HL-60/S4 (cell line): ENCODE results near the gene SAMD10.
"Not testable (repeated sequence)": the region's sequence is repeated elsewhere in the genome, so short reads cannot be mapped to it uniquely, and the experiment has no call there.

Experiments used
- in situ Hi-C: fragments of 300-500 bp; cut with MboI; formaldehyde crosslinking; loops from 2 replicates; pipeline ENCODE4 v1.14.3; 2022; ENCODE audit warnings: low sequenced_read_pairs

Gene SAMD10

DNA sequence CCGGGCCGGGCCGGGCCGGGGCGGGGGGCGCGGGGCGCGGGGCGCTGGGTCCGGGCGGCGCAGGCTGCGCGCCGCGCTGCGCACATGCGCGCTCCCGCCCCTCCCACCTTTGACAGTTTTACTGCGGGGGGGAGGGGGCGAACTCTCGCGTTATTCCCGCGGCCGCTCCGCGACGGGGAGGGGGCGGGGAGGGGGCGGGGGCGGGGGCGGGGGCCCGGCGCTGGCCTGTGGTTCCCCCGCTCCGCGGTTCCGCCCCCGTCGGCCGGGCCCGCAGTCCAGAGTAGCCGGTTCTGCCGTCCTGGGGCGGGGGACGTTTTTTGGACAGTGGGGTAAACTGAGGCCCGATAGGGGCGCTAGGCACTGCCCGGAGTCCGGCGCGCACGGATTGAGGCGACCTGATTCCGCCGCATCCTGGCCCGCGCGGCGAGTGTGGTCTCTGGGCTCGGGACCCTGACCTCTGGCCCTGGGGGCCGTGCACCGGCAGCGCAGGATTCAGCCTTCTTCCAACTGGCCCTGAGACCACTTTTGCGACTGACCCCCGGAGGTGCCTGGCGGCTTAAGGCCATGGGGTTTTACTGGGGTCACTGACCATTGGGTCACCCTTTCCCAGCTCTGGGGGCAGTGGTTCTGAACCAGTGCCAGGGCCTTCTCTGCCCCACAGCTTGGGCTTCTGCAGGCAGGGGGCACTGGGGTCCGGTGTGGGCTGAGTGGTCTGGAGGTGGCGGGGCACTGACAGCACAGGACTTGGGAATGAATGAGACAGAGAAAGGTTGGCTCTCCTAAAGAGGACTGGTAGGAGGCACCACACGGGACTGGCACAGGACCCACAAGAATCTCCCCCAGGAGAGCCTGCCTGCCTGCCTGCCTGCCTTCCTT, 9.4 kb downstream of the SAMD10 start, which contains the start of gene ZNF512B:
TSS of gene ZNF512B (minus strand) at position 93 of the 876 bp plus-strand sequence. CDS start 1,980 bp downstream, outside the sequence.
- in situ Hi-C loops = no loop called here

DNA sequence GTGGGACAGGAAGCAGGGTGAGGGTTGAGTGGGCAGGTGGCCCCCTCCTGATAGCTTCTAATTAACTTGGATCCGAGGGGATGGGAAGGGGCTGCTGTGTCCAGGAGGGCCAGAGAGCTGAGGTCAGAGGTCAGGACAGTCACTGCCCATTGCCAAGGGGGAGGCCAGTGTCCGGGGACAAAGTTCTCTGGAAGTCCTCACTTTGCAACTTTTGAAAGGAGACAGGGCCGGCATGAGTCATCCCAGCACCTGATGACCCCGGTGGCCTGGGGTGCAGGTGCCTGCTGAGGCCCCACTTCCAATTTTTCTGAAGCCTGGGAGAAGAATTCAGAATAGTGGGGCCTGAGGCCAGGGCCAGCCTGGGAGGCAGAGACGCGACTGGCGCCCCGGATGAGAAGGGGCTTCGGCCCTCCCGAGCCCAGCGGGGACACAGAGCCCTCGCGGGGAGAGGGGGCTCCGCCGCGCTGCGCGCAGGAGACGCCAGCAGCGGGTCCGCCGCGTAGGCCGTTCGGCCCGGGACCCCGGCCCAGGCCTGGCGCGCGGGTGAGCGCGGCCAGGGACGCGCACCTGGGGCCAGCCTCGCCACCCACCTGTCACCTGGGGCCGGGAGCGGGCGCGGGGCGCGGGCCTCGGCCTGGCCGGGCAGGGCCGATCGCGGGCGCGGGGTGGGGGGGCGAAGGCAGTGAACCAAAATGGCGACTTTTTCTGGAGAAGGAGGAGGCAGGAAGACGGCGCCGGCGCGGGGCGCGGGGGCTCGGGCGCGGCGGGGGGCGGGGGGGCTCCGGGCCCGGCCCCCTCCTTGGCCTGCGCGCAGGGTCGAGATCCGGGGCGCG, 10.3 kb downstream of the SAMD10 start:
- in situ Hi-C loops = no loop called here

DNA sequence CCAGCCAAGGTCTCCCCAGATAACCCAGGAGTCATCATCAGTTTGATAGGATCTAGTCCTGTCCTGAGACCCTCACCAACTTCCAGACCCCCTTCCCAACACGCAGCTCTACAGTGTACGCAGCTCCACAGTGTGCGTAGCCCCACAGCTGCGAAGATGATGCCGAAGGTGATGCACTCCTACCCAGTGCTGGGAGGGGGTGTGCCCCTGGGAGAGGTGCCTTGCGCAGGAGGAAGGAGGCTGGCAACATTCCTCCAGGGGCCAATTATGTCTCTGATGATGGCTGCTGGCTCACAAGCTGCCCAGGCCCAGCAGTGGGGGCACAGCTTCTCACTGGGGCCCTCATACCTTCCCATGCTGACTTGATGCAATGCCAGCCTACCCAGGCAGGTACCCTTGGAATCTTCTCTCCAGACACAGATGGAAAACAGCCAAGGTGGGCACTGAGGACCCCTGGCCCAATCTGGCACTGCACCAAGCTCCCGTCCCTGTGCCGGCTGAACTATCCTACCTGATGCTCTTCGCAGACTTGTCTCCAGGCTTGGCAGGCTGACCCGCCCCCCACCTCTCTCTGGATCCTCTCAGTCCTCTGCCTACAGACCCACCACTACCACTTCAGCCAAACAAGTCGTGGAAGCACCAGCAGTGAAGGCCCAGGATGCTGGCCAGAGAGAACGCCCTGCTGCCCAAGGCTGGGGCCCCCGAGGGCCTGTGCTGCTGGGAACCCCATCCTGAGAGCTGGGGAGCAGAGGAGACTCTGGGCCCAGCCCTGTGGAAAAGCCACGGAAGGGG, 11.1 kb downstream of the SAMD10 start:
- in situ Hi-C loops = no loop called here

DNA sequence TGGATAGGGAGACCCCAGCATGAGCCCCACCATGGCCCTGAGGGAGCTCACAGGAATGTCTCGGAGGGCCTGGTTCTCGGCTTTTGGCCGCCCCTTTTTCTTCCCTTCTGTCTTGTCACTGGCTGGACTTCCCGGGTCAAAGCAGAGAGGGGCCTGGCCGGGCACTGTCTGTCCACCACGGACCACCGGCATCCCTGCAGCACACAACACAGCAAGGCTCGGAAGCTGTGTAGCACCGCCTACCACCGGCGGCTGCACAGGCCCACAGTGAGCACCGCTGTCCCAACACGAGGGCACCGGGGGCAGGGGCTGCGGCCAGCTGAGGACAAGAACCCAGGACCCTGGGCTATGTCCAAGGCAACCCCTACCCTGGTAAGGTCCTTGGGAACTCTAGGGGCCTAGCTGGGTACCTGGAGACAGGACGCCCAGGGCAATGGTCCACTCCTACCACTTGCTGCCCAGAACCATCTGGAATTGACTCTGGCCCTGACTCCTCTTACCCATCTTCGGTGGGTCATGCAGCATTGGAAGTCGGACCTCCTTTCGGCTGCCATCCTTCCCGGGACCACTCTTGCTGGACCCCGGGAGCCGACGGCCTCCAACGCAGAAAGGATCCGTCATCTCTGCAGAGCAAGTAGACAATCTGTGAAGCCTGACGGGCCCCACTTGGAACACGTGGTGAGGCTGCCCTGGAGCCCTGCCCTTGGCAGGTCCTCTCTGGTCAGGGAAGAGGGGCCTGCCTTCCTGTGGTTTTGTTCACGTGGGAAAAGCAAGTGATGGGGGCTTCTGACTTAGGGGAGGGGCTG, 11.9 kb downstream of the SAMD10 start:
- in situ Hi-C loops = no loop called here

DNA sequence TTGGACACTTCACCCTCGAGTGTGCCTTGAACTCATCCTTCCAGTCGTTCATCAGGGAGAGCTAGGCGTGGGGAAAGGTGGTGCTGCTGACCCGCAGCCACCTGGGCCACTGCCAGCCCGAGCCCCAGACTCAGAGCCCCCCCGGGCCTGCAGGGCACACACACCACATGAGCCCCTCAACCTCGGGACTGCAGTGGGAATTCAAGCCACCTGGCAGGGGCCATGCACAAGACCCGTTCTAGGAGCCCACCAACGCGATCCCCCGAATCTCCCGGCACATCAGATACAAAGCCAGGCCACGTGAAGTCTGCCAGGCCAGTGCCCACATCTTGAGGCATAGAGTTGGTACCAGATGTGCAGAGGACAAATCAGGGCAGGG, 12.5 kb downstream of the SAMD10 start:
- in situ Hi-C loops = no loop called here

DNA sequence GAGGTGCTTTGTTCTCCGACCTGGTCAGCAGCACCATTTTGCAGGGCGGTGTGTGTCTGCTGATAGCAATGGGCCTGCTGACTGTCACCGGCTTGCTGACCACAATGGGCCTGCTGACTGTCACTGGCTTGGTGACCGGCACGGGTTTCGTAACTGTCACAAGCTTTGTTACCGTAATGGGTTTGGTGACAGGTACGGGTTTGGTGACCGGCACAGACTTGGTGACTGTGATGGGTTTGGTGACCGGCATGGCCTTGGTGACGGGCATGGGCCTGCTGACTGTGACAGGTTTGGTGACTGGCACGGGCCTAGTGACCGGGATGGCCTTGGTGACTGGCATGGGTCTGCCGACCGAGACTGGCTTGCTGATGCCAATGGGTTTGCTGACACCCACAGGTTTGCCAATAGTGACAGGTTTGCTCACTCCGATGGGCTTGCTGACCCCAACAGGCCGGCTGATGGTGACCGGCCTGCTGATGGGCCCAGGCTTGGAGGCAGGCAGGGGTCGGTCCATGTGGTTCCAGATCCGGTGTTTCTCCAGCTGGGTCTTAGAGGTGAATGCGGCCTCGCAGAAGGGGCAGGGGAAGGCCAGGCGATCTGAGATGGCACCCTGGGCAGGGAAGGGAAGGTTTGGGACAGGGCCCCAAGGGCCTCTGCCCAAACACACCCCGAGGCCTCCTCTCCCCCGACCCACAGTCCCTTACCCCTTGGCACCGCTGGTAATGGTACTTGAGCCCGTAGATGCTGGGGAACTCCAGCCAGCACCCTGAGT, 13.1 kb downstream of the SAMD10 start:
- in situ Hi-C loops = no loop called here

DNA sequence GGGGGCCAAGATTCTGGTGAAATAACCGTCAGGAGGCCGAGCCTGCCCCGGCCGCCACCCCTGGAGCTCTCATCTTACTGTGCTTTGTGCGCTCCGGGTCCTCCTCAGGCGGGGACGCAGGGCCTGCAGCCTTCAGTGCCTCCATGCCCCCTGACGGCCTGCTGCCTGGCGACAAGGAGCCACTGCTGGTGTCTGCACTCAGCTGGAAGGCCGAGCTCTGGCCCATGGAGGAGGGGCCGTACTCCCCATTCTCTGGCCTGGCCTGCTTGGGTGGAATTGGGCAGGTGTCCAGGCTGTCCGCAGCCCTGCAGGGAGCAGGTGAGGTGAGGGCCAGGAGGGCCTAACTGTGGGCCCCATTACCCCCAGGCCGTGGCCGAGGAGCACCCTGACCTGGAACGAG, 15.0 kb downstream of the SAMD10 start:
- in situ Hi-C loops = no loop called here

DNA sequence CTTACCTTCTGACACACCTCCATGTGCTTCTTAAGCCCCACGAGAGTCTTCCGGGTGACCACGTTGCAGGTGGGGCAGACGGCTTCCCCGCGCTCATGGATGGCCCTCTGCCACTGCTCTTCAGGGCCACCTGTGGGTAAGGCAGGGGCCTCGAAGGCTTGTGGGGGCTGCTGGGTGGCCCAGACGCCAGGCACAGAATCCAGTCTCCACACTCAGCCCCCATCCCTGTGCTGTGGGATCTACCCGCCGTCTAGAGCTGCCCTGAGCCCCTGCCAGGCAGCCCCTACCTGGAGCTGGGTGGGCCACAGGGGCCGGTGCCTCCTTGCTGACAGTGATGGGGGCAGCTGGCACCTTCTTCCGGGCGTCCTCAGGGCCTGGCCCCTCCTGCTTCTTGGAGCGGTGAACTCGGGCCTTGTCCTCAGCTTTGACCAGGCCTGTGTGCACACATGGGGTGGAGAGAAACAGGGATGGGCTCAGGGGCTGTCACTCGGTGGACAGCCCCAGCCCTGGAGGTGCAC, 15.6 kb downstream of the SAMD10 start:
- in situ Hi-C loops = no loop called here

DNA sequence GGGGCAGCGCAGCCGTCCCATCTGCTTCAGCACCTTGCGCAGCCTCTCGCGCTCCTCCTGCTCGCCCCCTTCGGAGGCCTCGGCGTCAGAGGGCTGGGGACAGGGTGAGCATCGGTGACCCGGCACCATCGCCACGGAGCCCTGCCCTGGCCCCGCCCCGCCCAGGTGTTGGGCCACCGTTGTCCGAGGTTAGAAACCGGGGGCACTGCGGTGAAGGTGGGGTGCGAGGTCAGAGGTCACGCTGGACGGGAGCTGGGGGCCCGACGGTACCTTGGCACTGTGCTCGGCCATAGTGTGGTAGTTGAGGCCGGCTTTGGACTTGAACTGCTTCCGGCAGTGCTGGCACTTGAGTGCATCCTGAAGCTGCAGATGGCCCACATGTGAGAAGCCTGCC, 16.1 kb downstream of the SAMD10 start:
- in situ Hi-C loops = no loop called here

DNA sequence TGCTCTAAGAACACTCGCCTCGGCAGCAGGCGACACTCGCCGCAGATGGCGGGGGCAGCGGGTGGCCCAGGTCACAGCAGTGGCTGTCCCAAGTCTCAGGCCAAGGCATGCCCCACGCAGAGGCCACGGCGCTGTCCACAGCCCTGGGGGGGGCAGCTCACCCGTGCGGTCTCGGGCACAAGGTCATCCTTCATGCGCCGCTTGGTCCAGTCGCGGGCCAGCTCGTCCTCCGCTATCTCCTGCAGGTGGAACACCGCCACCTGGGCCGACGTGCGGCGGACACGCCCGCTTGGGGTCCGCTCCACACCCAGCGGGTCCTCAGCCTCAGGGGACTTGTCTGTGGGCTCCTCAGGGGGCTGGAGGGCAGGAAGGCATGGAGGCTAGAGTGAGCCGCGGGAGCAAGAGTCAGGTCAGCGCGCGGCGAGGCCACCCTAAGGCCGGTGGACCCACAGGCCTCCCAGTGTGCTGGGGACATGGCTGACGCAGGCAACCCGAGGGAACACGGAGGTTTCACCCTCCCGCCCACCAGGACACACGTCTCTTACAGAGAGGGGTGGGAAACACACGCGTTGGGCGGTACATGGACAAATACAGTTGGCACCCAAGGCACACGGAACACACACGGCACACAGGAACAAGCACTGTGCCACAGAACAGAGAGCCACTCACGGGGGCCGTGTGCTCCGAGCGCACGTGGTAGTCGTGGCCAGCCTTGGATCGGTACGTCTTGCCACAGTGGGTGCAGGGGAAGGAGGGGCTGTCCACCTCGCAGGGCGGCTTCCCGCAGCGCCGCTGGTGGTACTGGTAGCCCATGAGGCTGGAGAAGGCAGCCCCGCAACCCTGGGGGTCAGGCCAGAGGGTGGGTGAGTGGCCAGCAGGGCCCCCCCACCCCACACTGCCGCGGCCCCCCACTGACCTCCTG, 16.8 kb downstream of the SAMD10 start:
- in situ Hi-C loops = no loop called here

DNA sequence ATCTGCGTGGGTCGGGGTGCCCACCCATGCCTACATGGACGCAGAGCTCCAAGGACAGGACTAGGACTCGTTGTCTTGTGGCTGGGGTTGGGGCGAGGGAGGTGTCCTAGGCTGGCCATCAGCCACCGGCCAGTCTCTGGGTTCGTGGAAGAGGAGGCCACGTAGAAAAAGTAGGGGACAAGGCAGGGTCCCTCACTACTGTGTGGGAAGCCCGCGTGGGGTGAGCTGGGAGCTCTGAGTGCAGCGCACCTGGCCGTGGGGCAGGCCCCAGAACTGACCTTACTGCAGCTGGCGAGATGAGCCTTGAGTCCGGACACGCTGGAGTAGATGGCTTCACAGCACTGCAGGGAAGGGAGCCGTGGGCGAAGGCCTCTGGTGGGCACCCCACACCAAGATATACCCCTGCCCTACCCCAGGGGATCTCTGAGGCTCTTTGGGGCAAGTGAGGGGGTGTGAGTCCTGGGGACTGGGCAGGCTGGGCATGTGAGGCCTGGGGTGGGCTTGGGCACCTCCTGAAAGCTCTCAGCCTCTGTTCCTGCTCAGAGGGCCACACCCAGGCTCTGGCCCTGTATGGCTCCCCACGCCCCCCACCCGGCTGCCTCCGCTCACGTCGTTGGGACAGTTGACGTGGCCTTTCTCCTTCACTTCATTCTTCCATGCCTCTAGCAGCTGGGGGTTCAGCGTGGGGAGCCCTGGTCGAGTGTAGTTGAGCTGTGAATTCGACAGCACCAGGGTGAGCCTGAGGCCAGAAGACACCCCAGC, 17.6 kb downstream of the SAMD10 start:
- in situ Hi-C loops = no loop called here

DNA sequence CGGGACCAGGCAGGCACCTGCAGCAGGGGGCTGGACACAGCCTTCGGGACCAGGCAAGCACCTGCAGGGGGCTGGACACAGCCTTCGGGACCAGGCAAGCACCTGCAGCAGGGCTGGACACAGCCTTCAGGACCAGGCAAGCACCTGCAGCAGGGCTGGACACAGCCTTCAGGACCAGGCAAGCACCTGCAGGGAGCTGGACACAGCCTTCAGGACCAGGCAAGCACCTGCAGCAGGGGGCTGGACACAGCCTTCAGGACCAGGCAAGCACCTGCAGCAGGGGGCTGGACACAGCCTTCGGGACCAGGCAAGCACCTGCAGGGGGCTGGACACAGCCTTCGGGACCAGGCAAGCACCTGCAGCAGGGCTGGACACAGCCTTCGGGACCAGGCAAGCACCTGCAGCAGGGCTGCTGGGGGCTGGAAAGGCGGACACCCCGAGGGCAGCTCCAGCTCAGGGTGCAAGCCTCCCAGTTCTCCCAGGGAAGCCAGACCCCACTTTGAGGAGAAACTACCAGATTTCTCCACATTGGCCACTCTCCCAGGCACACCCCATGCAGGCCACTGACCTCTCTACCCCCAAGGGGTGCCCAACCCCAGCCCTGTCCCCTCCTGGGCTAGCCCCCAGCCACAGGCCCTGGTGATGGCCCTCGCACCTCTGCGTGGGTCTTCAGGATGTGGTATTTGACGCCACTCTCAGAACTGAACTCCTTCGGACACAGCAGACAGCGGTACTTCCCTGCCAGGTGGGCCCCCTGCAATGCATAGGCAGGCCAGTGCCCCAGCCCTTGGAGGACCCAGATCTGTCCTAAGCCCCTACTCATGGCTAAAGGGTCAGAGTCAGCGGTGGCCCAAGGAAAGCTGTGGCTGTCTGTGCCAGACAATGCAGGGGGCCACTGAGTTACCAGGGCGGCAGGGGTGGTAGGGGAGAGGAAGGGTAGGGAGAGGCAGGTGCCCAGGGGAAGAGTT, 18.5 kb downstream of the SAMD10 start:
- in situ Hi-C loops = not testable (repeated sequence)

DNA sequence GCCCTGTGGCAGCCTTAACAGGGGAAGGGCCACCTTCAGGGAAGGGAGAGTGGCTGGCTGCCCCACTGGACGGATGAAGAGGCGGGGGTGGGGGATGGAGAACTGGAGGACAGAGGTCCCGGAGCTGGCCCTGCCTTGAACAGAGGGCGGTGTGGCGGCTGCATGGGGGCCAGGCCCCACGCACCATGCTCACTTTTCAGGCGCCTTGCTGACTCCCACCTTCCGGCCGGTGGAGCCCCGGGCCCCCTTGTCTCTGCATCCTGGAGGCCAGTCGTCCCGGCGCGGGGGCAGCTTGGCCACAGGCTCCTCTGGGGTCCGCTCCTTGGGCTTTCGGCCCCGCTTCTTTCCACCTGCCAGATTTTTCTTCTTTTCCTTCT, 19.8 kb downstream of the SAMD10 start:
- in situ Hi-C loops = no loop called here

DNA sequence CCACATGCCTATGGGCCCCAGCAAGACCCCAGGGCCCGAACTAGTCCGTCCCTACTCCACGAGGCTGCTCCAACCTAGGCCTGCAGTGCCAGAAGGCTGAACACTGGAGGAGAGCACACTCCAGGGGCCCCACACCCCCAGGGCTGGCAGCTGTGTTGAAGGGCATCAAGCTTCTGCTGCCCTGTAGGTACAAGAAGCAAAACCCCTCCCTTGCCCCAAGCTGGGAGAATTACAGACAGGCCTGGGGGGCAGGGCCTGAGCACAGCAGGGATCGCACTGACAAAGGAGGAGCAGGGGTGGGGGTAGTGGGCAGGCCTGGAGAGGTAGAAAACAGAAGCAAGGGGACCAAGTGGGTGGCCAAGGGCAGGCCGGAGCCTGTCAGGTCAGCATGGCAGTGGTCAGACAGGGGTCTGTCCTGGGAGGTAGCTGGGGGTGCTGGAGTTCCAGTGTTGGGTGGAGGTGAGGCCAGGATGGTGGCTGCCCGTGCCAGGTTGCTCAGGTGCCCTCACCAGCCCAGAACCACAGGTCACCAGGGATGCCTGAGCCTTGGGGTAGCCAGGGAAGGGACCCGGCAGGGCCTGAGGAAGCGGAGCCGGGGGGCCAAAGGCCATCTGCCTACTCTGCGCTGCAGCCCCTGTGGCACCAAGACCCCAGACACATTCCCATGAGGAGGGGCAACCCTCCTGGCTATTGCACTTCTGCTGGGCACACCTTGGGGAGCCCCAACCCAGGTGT, 20.3 kb downstream of the SAMD10 start:
- in situ Hi-C loops = no loop called here

DNA sequence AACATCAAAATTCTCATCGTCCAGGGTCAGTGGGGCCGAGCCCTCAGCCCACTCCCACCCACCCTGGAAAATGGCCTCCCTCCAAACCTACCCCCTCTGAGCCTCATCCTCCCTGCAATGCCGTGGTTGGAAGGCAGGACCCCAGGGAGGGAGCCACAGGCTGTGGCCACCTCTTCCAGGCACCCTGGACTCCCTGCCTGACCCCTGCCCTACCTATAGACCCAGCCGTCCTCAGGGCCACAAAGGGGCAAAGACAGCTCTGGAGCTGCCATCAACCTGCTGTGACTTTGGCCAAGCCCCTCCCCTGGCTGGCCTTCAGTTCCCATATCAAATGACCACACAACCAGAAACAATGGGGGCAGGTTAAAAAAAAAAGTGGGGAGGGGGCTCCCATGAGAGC, 21.0 kb downstream of the SAMD10 start:
- in situ Hi-C loops = no loop called here
